ENCODE results near the gene GDF7.

The GDF7 gene

DNA sequence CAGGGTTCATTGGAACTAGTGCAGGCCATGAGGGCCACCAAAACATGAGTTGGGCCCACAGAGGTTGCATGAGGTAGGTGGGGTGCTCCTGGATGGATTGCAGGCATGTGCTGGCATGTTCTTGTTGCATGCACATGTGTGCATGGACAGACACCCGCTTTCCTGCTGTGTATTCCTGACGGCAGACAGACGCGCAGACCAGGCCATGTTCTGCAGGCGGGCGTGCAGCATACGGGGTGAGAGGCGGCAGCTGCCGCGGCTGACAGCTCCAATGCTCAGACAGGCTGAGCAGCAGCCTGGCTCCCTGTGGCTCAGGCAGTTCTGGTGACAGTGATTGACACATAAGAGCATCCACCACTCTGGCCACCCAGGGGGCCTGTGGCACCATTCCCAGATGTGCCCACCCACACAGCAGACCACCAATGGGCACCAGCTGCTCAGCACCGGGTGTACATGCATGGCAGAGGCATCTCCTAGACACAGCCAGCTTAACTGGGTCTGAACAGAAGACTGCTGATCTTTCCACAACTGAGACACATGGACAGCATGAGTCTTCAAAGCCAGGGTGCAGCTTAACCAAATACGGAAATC is 37.3 kb upstream of the GDF7 start:
- DNase-seq: no peak

DNA sequence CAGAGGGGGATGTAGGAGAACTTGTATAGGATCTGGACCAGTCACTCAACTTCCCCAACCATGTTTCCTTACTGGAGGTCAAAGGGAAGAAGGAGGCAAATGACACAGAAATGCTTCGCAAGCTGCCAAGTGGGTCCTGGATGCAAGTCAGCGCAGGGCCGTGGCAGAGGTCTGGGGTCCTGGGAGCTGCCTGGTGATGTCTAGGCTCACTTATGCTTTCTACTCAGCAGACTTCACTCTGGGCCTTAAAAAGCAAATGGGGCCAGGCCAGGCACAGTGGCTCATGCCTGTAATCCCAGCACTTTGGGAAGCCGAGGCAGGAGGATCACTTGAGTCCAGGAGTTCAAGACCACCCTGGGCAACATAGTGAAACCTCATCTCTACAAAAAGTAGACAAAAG is 36.0 kb upstream of the GDF7 start:
- DNase-seq: no peak

DNA sequence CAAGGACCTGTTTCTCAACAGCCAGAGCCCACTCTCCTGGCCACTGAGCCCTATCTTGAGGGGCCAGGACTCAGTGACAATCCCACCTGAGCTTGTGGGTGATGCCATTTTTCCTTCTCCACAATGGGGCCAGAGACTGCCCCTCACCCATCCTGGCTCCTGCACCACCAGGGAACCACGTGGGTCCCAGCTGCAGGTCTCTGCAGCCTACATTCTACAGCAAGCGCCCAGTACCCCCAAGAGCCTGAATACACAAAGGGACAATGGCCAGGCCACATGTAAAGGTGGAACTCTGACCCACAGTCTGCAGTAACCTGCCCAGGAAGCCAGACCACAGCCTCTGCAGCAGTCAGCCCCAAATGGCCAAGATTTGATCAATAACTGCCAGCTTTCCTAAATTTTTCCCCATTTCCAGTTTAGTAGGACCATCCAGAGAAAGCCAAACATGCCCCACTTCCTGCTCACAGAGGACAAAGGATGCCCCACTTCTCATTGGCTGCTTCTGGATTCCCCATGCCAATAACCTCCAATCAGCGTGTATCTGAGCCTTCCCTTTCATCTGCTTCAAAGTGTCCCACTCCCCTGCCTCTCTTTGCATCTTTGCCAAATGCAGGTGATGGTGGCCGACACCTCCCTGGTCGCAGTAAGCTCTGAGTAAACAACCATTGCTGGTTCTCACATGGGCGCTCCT is 35.2 kb upstream of the GDF7 start:
- no peak for DNase-seq

DNA sequence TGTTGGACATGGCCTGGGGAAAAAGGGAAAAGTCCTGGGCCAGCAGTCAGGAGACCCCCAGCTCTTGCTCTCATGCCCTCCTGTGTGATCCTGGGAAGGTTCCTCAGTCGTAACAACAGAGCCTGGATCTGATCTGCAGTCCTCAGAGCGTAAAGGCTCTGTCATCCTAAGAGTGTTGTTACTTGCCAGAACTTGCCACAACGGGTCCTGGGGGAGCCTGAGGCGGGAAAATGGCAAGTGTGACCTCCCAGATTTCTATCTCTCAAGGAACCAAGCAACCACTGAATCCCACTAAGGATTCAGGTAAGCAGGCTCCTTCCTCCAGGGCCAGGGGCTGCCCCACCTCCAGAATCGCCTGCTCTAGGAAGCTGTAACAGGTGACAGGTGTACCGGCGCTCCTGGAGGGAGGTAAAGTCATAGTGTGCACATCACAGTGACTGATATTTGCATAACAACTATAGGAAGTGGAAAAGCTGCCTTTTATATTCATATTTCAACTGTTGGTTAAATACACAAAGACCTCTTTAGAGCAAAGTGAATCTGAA is 34.4 kb upstream of the GDF7 start:
- no peak for DNase-seq

DNA sequence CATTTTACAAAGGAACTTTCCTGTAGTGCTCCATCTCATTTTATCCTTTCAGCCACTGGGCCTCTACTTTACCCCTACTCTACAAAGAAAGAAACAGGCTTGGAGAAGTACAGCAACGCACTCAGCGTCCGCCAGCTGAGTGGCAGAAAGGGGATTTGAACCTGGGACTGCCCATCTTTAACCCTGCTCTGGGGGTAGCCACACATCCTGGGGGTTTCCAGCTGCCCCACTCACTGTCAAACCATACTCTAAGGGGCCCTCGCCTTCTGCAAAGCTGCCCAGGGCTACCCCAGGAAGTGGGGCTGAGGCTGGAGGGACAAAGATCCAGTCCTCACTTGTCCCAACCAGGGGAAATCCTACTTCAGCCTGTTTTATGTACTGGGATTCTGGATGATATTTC is 33.9 kb upstream of the GDF7 start:
- DNase-seq: no peak

DNA sequence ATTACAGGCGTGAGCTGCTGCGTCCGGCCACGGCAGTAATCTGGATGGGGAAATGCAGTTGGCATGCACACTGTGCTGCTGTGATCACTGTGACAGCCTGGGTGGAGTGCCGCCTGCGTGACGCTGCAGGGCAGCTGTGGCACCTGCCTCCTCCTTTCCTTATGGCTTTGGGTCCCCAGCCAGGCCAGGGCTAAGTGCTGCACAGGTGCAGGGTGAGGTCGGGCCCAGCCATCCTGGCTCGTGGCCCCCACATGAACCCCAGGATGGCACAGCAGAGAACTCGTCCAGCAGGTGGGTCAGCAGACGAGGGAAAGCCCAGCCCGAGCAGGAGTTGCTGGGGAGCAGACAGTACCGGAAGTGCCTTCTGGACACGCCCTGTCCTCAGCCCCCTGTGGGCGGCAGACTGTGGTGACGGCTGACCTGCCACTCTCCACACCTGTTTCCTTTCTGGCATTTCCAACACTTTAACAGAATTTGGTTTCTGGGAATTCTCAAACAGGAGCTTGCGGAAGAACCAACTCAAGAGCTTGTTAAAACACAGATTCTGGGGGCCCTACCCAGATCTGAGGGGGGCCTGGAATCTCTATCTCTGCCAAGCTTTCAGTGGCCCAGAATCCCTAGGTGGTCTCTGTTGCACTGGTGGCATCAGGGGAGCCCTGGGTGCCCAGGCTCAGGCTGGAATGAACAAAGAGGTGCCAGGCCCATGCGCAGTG is 33.0 kb upstream of the GDF7 start:
- DNase-seq: no peak

DNA sequence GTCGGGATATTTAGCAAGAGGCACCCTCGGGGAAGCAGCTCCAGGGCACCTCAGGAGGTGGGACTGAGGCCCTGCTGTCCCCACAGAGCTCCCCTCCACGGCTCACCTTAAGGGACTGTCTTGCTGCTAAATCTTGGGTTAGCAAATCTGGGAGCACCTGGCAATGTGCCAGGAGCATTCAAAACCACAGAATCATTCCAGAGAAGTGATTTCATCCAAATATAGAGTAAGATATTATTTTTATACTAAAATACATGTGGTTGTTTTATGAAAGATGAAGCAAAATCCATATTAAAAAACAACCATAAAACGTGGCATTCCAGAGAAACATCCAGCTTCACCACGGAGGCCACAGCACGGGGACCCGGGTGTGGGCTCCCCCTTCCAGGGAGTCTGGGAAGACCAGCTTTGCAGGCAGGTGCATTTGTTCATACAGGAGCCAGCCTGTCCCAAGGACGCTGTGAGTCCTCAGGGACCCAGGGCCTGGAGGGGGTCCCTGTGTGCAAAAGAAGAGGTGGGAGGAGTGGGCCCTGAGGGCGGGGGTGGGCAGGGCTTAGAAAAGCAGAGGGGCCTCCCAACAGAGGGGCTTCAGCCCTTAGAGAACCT is 32.3 kb upstream of the GDF7 start:
- no peak for DNase-seq

DNA sequence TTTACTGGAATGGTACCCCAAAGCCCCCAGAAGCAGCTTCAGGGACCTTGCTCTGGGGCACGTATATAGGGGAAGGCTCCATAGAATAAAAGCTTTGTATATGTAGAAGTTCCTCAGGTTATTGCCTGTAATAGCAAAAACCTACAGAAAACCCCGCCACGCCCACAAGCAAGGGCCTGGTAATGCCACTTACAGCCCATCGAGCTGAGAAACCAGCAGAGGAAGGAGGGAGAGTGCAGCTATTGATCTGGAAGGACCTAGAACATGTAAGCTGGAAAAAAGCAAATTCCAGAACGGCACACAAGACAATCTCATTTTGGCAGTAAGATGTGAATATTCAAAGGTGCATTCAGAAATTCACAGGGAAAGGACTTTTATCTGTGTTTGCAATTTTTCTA is 31.8 kb upstream of the GDF7 start:
- DNase-seq: no peak

DNA sequence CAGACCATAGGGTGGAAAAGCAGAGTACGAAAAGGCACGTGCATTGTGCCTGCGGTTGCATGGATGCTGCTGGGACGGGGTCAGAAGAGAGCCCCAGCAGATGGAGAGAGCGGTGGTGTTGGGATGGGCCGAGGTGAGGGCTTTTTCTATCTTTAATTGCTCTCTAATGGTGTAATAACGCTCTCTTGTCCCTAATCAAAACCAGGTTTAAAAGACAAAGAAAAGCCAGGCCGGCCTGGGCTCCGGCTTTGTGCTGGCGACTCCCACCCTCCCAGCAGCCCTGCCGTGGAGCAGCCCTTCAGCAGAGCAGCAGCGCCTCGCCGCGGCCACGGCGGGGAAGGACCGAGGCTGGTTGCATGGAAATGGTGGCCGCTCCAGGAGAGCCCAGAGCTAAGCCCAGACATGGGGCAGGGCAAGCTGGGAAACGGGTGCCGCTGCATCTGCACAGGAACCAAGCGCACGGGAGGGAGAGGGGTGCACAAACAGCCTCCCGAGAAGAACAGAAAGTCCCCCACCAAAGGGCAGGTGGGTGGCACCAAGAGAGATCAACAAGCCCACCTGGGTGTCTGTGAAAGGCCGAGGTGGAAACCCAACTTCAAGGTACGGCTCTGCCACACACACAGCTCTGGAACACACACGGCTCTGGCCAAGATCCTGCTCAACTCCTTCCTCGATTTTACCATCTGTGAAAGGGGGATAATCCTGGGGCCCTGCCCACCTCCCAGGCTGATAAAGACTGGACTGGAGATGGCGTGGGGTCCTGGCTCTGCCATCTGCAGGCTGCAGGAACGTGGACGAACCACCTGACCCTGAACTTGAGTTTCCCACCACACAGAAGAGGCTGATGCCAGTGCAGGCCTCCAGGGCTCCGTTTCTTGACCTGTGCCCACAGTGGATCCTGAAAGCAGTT is 31.0 kb upstream of the GDF7 start:
- no peak for DNase-seq

DNA sequence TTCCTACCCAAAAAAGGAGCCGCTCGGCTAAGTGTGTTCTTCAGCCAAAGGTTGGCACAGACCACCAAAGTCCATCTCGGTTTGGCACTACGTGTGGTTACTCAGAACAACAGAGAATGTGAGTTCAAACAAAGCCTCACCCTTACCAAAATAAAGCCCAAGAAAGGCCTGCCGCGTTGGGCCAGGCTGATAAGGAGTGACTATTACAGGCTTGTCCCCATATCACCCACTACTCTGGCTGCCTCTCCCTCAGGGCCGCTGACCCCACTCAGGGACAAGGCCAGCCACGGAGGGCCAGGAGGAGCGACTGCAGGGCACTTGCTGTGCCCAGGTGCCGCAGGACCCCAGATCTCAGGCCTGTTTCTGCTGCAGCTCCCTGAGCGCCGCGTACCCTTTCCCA is 29.8 kb upstream of the GDF7 start:
- DNase-seq: no peak

DNA sequence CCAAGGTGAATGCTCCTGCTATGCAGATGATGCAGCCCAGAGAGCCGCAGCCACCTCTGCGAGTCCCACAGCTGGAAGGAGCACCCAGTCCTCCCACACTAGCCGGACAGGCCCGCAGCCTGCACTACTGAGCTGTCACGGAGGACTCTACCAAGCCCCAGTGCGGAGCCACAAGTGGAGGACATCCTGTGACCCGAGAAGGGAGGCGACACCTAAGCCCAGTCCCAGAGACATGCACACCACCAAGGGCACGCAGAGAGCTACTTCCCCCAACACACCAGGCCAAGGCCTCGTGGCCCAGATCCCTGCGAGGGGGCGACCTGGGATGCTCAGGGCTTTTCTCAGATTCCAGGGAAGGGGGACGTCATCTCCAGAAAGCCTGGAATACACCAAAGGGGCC is 28.9 kb upstream of the GDF7 start:
- no peak for DNase-seq

DNA sequence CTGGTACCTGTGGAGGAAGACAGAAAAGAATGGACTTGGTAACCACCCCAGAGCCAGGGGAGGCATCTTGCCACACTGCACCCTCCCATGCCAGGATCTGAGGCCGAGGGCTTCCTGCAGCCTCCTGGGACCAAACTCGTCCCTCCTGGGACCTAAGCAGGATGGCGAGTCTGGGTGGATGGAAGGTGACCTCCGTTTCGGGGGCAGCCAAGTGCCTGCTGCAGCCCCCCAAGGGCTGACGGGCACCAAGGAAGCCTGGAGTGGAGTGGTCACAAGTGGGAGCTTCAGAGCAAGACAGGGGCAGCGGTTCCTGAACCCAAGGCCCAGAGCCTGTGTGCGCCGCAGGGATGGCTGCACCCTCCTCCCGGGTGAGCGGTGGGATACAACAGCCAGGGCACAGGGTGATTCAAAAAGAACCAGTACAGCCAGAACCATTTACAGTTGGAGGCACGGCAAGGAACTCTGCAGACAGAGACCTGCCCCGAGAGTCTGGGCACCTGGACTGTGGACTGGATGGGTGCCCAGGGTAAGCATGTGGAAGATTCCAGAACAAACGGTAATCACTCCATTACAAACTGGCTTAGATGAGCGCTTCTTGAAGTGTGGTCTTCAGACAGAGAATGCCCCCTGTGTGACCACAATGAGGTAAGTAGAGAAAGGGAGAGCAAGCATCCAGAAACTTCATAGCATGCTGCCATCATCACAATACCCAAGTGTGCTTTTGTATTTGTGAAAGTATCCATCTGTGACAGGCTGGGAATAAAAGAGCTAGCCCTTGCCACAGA is 28.1 kb upstream of the GDF7 start:
- no peak for DNase-seq

DNA sequence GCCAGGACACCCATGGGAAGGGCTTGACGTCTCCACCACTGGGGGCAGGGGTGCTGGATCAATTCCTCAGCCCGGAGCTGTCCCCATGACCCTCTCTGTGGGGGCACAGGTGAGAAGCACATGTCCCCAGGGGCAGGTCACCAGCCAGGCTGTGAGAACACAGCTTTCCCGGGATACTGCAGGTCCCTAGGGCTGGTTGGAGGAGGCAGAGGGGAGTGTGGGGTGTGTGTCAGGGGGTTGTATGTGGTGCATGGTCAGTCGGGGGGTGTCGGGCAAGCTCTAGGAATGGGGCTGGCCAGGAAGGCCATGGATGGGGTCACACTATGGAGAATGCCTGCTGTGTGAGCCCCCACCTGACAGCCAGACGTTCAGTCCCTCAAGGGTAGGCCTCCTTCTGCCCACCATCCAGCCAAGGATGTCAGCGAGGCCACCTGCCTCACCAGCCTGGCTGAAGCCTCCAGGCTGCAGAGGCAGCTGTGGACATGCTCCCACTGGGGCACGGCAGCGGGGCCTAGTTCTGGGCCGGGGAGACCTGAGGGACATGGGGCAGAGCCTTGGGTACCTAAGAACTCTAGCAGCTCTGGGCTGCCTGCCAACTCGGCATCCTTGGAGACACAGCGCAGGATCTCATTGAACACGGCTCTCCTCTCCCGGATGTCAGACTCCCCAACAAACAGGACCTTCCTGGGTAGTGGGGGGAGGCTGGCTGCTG is 26.4 kb upstream of the GDF7 start:
- DNase-seq: no peak

DNA sequence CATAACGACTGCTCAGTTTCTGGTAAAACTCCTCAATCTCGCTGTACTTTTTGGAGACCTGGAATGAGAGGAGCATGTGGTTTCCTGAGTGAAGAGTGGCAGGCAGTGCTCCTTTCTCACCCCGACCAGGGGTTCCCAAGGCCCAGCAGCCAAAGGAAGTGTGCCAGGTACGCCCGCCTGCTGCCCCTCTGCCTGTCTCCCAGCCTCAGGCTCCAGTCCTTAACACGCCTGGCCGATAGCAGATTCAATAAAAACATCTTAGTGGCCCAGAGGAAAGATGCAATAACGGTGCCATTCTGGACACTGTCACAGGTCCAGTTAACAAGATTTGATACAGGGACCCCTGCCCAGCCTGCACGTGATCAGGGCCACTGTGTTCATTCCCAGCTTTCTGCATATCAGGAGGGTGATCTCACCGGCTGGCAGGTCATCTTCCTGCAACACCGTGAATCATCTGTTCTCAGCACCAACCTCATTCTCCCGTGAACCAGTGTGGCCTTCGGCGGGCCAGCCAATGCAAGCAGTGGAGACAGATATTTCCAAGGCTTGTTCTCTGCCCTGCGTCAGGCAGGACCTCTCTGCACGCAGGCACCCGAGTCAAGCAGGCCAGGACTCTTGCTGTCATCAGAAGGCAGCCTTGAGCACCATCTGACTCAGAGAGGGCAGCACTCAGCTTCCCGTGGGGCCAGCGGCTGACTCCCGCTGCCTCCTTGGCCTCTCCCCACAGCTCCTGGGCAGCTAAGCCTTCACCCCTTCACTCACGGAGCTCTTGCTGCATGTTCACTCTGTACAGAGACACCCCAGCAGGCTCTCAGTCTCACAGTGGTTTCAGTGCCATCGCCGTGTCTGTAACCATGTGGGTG is 25.6 kb upstream of the GDF7 start:
- DNase-seq: no peak

DNA sequence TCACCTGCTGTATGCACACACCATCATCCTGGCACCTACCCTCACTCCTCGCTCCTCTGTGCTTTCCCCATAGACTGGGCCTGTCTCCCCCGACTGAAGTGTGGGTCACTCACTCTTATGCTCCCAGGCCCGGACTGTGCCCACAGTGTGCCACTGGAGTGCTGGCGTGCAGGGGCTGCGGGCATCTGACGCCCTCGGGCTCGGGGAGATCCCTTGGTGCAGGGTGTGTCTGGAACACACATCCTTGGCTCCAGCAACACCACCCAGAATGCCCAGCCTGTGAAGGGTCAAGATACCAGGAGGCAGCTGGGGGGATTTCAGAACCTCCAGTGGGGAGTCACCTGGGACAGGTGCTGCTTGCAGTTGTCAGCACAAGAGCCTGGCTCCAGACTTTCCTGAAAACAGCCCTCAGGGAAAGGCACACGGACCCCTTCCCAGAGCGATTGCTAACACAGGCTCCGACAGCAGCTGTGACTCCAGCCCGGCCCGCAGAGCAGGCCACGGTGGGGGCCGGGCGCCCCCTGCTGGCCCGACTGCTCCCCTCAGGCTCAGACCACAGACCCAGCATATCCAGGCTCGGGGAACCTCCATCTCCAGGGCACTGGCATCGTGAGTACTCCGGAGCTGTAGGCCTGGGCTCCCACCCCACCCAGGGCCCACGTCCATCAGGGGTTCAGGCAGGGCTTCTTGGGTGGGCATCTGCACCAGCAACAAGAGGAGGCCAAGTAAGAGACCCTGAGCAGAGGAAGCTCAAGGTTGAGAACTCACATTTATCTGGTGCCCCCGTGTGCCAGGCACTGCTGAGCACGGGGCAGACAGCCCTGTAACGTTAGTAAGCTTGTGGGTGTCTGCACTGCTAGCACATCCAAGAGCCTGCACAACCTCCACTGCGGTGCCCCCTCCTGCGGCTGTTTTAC is 24.6 kb upstream of the GDF7 start:
- DNase-seq: peak; percentile 57

DNA sequence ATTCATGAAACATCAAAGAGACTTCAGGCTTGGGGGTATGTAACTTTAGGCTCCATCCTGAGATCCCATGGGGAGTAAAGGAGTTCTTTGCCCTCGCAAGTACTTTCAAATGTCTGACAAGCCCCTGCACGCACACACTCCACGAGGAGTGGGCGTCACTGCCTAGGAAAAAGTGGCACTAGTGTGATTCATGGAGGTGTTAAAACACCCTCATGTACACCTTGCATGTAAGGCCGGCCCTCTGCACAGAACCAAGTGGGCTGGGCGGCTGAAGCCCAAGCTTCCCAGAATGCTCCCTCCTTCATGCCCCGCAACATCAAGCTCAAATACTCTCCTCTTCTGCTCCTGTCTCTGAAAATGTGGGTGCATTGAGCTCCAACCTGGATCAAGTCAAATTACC is 23.9 kb upstream of the GDF7 start:
- no peak for DNase-seq

DNA sequence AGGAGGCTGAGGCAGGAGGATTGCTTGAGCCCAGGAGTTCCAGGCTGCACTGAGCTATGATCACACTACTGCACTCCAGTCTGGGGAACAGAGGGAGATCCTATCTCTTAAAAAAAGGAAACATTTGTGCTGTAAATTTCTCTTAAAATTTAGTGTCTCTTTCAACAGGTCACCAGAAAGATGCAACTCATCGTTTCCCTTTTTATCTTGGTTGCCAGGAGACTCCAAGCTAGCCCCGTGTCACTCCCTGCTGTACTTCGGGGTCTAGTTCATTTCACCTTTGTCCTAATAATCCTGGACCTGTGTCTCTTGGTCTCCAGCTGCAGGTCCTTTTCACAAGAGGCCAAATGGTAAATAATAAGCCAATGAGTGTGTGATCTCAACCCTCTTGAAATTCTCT is 23.1 kb upstream of the GDF7 start:
- no peak for DNase-seq

DNA sequence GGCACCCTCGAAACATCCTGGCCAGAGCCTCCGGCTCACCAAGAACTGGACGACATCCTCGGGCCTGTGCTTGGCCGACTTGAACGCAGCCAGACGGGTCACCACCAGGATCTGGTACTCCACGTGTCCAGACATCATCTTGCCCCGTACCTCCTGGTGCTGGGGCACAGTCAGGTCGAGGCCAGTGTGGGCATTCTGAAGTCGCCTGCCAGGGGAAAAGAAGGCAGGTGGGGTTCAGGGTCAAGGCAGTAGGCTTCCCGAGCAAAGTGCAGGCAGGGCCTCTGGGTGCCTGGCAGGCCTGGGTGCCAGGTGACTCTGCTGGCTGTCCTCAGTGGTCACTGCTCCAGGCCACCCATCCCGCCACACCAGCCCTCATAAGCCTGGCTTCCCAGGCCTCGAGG is 21.6 kb upstream of the GDF7 start:
- DNase-seq: no peak

DNA sequence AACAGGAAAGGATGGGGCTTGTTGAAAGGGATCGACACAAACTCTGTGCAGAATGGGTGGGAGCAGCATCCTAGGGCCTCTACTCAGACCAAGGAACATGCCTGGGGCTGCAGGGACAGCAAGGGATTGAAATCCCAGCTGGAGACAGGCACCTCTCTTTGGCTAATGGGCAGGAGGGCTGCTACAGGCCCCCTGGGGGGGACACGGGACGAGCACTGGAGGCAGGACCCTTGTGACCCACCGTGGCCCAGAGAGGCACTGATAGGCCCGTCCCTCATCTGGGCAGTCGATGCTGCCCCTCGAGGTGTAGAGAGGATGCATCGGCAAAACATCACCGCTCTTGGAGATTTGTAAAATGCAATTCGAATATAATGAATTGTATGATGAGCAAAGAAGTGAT is 21.2 kb upstream of the GDF7 start:
- DNase-seq: no peak

Measured in activated gamma-delta T cell (primary cell).